Measurements from ENCODE around the gene ADM. TPM values are rescaled to one million over a fixed set of nuclear protein-coding genes. Genes with fewer than 3 reads are reported as not detected.

ADM gene
- total RNA-seq, 1 experiment from 2014 or later, result 82.5 TPM

GRCh38 chr11:10352921-10353550, 48.2 kb downstream of the ADM start:
- Histone ChIP-seq H3K4me3 (ENCODE audit: low read length) (no peak overlapping the region), H3K9me3 (ENCODE audit: low read length) (no peaks in the 10 kb centered on the region), H3K4me2 (ENCODE audit: low read length) (no peak overlapping the region), H3K36me3 (ENCODE audit: low read depth, low read length) (no peaks in the 10 kb centered on the region), H3K79me2 (ENCODE audit: low read length) (no peaks in the 10 kb centered on the region), H4K20me1 (ENCODE audit: low read length) (no peaks in the 10 kb centered on the region), H3K4me1 (ENCODE audit: insufficient read depth, low read length) (peaks cover 40% of the 10 kb centered on the region), H3F3A (ENCODE audit: low read length, unreplicated experiment) (no peaks in the 10 kb centered on the region), H3K27me3 (ENCODE audit: low read length) (no peaks in the 10 kb centered on the region), H3K27ac (ENCODE audit: low read length) (no peak overlapping the region), H2AFZ (ENCODE audit: low read length) (no peak overlapping the region), H3K9ac (ENCODE audit: low read length) (no peak overlapping the region), H3K9me2 (replicated peaks; ENCODE audit: low read length) (no peaks in the 10 kb centered on the region)
- POLR2A ChIA-PET (ENCODE audit: unreplicated experiment), result no interaction called here
- CTCF ChIA-PET, result no interaction called here
- intact Hi-C loops (cut with micrococcal nuclease), result no loop called here
- no peak for DNase-seq
- no TSS peak for BruUV-seq (replicated peaks)
- TF ChIP-seq EZH2phosphoT487 (IDR thresholded peaks at IDR 0.05; ENCODE audit: borderline replicate concordance, low read length) (no peak), CTCF (conservative IDR thresholded peaks at IDR 0.05; ENCODE audit: low read depth, low read length) (no peak), EZH2 (IDR thresholded peaks at IDR 0.05; ENCODE audit: low read length, unreplicated experiment) (no peak)
- no peak for ATAC-seq

DNA sequence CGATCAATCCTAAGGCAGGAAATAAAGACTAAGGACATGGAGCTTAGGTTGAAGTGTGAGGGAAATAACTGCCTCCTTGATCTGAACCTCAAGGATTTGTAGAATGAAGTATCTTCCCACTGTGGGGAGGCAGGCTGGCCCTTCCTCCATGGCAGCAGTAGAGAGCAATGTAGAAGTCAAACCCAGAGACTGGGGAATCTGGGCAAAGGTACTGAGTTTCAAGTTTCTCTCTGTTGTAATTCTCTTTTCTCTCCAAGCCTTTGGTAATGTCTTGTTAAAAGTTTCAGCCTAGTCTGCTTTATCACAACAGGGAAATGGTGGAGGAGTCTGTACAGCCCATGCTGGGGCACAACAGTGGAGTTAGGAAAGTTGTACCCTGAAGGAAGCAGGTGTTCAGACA, 49.5 kb downstream of the ADM start:
- TF ChIP-seq EZH2 (IDR thresholded peaks at IDR 0.05; ENCODE audit: low read length, unreplicated experiment) (no peak), CTCF (conservative IDR thresholded peaks at IDR 0.05; ENCODE audit: low read depth, low read length) (no peak)
- Histone ChIP-seq H4K20me1 (ENCODE audit: low read length) (no peaks in the 10 kb centered on the region), H3K4me2 (ENCODE audit: low read length) (no peak overlapping the region), H3K9me3 (ENCODE audit: low read length) (no peaks in the 10 kb centered on the region), H3F3A (ENCODE audit: low read length, unreplicated experiment) (no peaks in the 10 kb centered on the region), H3K4me1 (ENCODE audit: insufficient read depth, low read length) (peaks cover 28% of the 10 kb centered on the region), H3K9ac (ENCODE audit: low read length) (no peak overlapping the region), H3K79me2 (ENCODE audit: low read length) (no peaks in the 10 kb centered on the region), H3K36me3 (ENCODE audit: low read depth, low read length) (no peaks in the 10 kb centered on the region), H2AFZ (ENCODE audit: low read length) (no peak overlapping the region), H3K27me3 (ENCODE audit: low read length) (no peaks in the 10 kb centered on the region), H3K27ac (ENCODE audit: low read length) (no peak overlapping the region), H3K9me2 (replicated peaks; ENCODE audit: low read length) (no peaks in the 10 kb centered on the region), H3K4me3 (ENCODE audit: low read length) (no peak overlapping the region)
- ChIA-PET CTCF (interaction anchor here (0.6 kb wide), 1 partner anchor 12 kb away, joined by 3 read pairs; no protein-coding TSS in a partner anchor), POLR2A (ENCODE audit: unreplicated experiment) (no interaction called here)
- DNase-seq, result no peak
- no TSS peak for BruUV-seq (replicated peaks)
- no peak for ATAC-seq
- intact Hi-C loops (cut with micrococcal nuclease), result no loop called here

GRCh38 chr11:10355257-10355661, 50.4 kb downstream of the ADM start:
- Histone ChIP-seq H3K9me3 (ENCODE audit: low read length) (no peaks in the 10 kb centered on the region), H3K79me2 (ENCODE audit: low read length) (no peaks in the 10 kb centered on the region), H3K36me3 (ENCODE audit: low read depth, low read length) (no peaks in the 10 kb centered on the region), H2AFZ (ENCODE audit: low read length) (no peak overlapping the region), H3K9me2 (replicated peaks; ENCODE audit: low read length) (no peaks in the 10 kb centered on the region), H3K4me1 (ENCODE audit: insufficient read depth, low read length) (peaks cover 21% of the 10 kb centered on the region), H3K4me3 (ENCODE audit: low read length) (no peak overlapping the region), H4K20me1 (ENCODE audit: low read length) (no peaks in the 10 kb centered on the region), H3F3A (ENCODE audit: low read length, unreplicated experiment) (no peaks in the 10 kb centered on the region), H3K9ac (ENCODE audit: low read length) (no peak overlapping the region), H3K4me2 (ENCODE audit: low read length) (no peak overlapping the region), H3K27me3 (ENCODE audit: low read length) (no peaks in the 10 kb centered on the region), H3K27ac (ENCODE audit: low read length) (no peak overlapping the region)
- intact Hi-C loops (cut with micrococcal nuclease), result no loop called here
- TF ChIP-seq EZH2 (IDR thresholded peaks at IDR 0.05; ENCODE audit: low read length, unreplicated experiment), result no peak
- TF ChIP-seq CTCF (conservative IDR thresholded peaks at IDR 0.05; ENCODE audit: low read depth, low read length), result no peak
- TF ChIP-seq EZH2phosphoT487 (IDR thresholded peaks at IDR 0.05; ENCODE audit: borderline replicate concordance, low read length), result no peak
- no TSS peak for BruUV-seq (replicated peaks)
- CTCF ChIA-PET, result no interaction called here
- ATAC-seq (no peak), DNase-seq (no peak)
- POLR2A ChIA-PET (ENCODE audit: unreplicated experiment), result no interaction called here
